GM18502 (cell line): ENCODE data around the gene PDLIM7.
"Not testable (repeated sequence)": the region's sequence is repeated elsewhere in the genome, so short reads cannot be mapped to it uniquely, and the experiment has no call there.

Source experiments
- ATAC-seq: cut with Tn5 transposase; IDR thresholded peaks from one replicate; pipeline ENCODE4 v1.9.1; 2021; ENCODE audit warnings: mild to moderate bottlenecking; ENCODE audit not compliant: unreplicated experiment, poor library complexity

PDLIM7 gene

DNA sequence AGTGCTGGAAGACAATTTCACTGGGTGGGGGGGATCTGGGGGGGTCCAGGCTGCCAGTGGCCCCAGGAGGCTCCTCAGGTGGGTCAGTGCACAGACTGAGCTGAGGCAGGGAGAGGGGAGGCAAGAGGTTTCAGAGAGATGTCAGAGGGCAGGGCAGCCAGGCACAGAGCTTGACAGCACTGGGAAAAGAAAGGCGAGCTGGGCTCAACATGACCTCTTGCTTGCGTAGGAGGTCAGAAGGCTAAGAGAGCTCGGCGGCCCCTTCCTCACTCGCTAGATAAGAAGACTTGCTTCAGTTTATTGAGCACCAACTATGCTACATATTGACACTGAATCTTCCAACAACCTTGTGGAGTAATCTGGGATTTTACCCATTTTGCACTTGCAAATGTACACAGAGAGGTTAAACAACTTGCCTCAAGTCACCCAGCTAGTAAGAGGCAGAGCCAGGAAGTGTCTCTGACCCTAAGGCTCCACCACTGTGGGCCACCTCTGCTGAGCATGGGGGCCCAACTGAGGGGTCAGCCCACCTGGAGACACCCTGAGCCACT lies 3.5 kb downstream of the PDLIM7 start:
- no peak for ATAC-seq

DNA sequence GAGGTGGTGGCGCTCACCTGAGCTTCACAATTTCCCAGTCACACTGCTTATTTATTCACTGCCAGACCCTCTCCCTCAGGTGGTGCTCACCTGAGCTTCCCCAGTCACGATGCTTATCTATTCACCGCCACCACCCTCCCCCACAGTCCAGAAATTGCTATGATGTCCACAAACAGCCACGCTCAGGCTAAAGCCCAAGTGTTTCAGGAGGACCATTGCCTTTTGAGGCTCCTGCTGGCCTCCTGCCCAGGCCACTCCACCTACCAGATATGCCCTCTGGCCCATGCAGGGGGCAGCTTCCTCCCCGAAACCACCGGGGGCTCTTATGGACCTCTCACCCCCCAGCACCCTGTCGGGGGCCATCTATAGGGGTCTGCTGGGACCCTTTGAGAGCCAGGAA lies 4.6 kb downstream of the PDLIM7 start:
- ATAC-seq = no peak

DNA sequence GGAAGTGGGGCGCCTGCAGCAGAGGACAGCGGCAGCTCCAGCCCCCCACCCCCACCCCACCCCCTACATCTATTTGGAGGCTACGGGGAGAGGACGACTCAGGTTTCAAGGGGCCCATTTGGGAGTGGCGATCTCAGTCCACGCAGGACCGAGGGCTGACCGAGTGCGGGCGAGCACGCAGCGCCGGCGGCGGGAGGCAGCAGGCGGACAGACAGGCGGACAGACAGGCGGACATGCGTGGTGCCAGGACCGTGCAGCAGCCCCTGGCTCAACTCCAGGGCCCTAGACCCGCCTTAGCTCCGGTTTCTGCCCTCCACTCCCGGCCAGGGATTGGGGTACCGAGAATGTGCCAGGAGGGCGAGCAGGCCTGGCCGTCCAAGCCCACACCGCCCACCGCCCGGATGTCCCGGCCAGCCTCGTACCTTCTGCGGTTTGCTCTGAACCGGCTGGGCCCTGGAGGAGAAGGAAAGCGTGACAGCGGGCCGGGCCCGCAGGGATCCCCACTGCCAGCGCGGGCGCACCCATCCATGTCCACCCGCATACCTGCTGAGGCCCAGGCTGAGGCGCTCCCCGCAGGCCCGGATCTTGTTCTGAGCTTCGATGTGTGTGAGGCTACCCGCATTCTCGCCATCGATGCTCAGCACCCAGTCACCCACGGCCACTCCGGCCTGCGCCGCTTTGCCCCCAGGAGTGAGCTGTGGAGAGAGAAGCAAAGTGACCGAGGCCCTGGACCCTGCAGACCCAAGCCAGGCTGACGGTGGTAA lies 5.2 kb downstream of the PDLIM7 start:
- ATAC-seq = no peak

DNA sequence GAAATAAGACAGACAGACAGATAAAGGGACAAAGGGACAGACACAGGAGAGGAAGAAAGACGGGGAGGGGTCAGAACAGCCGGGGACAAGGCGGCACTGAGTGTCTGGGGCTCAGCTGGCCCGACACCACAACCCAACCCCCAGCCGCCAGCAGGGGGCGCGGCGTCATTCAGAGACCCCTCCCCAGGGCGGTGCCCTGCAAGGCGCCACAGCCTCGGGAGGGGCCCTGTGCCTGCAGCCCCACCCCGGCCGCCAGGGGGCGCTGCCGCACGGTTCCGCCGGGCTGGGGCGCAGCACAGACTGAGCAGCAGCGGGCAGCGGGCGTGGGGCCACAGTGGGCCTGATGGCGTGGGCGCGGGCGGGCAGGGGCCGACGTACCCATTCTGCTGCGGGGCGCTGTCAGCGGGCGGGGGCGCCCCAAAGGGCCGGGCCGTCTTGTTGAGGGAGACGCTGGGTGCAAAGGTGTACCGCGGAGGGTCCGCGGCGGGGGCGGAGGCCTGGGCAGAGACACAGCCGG lies 5.9 kb downstream of the PDLIM7 start:
- ATAC-seq = peak; percentile 63

DNA sequence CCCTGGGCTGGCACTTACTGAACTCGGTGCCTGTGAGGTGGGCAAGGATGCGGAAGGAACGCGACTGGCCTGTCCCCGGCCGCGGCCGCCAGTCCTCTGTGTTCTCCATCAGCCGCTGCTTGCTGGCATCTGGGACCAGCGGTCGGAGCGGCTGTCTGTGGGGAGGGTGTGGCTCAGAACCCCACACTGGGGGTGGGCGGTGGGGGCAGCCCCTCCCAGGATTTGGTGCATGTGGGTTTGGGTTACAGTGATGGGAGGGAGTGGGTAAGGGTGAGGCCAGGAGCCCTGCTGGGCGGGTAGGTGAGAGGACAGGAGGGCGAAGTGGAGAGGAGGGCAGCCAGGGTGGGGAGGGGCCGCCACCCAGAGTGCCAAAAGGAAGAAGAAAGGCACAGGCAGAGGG lies 6.4 kb downstream of the PDLIM7 start:
- no peak for ATAC-seq

DNA sequence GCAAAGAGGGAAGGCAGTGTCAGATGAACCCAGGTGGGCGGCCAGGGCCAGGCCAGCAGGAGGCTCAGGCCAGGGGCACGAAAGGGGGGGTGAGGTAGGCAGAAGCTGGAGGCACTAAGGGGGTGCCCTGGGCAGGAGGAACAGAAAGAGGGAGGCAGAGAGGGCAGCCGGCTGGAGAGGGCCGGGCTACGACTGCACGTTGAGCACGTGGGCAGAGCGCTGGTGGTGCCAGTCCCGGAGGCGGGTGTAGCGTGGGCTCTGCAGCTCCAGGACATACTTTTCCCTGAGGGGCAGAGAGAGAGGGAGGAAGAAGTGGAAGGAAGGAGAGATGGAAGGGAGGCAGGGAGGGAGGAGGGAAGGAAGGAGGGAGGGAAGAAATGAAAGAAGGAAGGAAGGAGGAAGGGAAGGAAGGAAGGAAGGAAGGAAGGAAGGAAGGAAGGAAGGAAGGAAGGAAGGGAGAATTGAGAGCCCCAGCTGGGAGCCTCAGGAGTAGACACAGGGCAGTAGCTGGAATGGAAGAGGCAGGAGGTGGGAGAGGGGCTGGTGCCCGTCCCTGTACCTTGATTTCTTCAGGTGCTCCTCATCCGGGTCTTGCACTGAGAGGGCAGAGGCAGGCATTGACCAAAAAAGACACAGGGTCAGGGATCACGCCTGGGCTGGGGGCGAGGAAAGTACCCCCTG lies 7.0 kb downstream of the PDLIM7 start:
- ATAC-seq = no peak

DNA sequence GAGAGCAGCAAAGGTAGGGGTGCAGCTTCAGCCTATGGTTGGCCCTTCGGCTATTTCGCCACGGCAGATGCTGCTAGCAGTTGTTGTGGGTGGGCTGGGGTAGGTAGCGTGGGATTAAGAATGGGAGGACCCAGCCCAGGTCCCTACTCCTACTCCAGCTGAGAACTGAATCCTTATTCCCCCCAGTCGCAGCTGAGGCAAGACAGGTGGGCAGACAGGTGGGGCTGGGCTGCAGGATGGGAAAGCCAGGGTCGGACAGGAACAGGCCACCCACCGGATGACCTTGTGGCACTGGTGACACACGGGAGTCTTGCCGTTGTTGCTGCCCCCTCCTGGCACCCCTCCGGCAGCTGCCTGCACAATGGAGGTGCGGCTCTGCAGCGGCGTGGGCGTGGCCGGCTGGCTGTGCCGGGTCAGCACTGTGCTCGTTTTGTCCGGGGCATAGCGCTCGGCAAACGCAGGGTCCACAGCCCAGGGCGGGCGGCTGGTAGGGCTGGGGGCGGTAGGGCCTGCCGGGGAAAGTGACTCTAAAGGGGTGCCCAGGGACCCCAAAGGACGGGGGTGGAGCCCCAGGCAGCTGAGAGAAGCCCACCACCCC lies 8.2 kb downstream of the PDLIM7 start:
- no peak for ATAC-seq

DNA sequence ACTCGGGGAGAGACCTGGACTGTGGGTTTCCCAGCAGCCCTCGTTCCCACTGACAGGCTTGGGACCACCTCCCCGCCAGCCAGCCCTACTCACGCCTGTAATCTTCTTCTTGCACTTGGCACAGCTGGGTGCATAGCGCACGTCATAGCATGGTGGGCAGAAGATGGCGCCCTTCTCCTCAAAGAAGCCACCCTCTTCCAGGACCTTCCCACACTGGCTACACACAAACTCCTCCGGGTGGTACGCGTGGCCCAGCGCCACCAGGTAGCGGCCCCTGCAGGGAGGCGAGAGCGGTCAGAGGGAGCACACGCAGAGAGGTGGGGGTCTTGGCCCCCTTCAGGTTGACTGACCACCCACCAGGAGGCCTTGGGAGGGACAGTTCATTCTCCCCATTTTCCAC lies 9.4 kb downstream of the PDLIM7 start:
- no peak for ATAC-seq

DNA sequence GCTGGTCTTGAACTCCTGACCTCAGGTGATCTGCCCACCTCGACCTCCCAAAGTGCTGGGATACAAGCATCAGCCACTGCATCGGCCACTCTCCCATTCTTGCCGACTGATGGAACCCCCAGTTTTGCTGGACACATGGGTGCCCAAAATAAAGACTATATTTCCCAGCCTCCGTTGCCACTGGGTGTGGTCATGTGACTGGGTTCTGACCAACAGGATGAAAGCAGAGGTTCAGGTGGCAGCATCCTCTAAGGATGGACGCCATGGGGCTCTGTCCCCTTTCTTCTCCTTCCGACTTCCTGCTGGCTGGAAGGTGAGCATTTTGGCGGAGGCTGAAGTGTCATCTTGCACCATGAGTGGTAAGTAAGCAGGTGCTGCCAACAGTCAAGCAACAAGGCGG lies 10.3 kb downstream of the PDLIM7 start:
- ATAC-seq = no peak

DNA sequence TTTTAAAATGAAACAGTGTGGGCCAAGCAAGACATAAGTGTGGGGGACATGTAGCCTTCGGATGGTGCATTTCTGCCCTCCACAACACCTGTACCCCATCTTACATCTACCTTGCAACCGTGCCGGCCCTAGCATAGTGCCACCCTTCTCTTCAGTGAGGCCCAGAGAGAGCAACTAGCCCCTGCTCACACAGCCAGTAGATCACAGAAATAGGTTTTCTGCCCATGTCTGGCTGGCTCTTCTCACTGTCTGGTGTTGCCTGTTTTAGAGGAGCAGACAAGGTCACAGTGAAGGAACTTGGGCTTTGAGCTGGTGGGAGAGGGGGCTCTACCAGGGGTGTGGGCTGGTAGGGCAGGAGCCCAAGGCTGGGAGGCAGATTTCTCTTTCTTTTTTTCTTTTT lies 11.1 kb downstream of the PDLIM7 start:
- ATAC-seq = no peak

DNA sequence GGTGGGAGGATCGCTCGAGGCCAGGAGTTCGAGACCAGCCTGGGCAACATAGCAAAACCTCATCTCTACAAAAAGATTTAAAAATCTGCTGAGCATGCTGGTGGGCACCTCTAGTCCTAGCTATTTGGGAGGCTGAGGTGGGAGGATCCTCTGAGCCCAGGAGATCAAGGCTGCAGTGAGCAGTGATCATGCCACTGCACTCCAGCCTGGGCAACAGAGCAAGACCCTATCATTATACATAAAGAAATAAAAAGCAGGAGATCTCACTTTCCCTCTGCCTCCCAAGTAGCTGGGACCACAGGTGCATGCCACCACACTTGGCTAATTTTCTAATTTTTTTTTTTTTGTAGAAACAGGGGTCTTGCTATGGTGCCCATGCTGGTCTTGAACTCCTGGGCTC lies 11.7 kb downstream of the PDLIM7 start:
- not testable (repeated sequence) for ATAC-seq

DNA sequence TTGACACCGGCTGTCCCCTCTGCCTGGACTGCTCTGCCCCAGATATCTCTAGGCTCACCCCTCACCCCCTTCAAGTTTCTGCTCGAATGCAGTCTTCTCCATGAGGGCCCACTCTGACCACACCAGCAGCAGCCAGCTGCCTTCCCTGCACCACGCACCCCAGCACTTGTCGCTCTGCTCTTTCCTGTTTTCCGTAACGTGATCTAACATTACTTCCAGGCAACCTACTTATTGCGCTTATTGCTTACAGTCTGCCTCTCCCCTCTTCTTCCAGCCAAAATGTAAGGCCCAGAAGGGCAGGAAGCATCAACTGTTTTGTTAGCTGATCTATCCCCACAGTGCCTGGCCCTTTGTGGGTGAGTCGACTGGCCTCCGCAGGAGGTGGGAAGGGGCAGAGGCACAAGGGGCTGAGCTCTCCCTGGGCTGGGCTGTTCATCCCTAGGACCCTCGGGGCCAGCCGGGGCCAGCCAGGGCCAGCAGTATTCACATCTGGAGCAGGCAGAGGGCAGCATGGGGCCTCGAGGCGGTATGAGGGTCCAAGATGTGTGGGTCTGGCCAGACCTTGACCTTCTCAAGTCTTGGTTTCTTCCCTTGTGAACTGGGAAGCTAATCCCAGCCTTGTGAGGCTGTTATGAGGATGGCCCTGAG lies 12.4 kb downstream of the PDLIM7 start:
- ATAC-seq = no peak

DNA sequence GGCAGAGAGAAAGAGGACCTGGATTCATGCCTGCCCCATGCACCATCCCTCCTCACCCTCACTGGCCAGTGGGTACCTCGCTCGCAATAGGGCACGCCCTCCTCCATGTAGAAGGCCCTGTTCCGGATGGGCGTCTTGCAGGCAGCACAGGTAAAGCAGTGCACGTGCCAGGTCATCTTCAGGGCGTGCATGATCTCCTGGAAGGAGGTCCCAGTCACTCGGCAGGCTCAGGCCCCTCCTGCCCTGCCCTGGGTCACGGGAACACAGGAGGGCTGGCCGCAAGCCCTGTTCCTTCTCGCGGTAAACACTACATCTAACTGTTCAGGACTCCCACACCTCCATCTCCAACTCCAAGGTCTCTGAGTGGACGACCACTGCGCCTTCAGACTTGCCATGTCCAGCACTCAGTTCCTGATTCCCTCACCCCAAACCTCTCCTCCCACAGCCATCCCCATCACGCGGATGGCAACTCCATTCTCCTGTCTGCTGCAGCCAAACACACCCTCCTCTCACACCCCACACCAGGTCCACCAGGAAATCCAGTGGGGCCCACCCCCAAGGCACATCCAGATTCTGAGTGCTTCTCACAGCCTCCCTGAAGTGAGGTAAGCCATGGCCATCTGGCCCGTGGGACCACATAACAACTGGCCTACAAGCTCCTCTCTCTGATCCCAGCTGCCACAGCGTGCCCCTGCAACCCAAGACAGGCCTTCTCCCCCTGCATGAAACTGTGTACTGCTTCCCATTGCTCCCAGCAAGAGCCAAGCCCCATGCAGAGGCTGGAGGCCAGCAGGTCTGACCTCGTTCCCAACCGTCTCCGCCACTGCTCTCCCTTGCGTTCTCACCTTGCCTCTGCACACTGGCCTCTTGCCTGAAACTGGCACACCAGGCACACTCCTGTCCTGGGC lies 13.2 kb downstream of the PDLIM7 start:
- no peak for ATAC-seq

DNA sequence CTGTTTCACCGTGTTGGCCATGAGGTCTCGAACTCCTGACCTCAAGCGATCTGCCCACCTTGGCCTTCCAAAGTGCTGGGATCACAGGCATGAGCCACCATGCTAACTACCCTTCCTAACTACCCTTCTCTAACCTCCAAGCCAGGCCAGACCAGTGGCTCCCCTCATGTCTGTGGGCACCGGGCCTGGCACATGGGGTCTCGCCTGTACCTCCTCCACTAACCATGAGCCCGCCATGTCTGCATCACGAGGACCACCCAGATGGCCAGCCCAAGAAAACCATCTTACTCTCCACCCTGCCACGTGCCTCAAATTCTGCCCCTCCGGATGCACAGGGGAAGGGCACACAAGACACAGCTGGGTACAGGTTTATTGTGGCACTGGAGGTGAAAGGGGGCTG lies 14.4 kb downstream of the PDLIM7 start:
- ATAC-seq = no peak

DNA sequence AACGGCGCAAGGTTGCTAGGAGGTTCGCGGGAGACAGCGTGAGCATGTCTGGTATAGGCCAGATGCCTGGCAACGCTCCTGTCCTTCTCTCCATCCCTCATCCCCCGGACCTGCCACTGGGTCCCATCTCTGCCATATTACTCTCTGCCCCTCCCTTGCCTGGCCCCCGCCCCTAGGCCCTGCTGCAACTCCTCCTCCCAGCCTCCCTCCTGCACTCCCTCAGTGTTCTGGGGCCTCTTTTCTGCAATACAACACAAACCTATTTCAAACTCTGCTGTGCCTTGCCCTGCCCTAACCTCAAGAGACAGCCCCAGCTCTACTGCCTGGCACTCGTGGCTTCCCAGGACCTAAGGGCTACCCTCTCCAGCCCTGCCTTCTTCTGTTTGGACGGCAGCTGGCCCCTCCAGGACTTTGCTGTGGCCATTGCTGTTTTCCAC lies 15.0 kb downstream of the PDLIM7 start:
- no peak for ATAC-seq

DNA sequence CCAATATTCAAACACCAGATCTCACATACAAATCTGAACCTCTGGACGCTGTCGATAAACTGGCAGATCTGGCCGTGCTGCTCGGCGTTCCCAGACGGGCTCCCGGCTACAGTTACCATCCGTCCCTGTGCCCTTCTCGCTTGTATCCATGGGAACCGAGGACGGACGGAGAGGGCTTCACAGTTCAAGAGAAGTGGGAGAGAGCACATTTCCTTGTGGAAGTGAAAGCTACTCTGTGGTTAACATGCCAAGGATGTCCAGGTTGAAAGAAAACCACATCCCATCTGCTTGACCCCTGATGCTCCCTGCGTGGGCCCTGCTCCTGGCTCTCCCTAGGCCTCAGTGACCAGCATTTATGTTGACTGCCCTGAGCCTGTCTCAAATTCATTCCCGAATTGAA lies 17.6 kb downstream of the PDLIM7 start:
- no peak for ATAC-seq

DNA sequence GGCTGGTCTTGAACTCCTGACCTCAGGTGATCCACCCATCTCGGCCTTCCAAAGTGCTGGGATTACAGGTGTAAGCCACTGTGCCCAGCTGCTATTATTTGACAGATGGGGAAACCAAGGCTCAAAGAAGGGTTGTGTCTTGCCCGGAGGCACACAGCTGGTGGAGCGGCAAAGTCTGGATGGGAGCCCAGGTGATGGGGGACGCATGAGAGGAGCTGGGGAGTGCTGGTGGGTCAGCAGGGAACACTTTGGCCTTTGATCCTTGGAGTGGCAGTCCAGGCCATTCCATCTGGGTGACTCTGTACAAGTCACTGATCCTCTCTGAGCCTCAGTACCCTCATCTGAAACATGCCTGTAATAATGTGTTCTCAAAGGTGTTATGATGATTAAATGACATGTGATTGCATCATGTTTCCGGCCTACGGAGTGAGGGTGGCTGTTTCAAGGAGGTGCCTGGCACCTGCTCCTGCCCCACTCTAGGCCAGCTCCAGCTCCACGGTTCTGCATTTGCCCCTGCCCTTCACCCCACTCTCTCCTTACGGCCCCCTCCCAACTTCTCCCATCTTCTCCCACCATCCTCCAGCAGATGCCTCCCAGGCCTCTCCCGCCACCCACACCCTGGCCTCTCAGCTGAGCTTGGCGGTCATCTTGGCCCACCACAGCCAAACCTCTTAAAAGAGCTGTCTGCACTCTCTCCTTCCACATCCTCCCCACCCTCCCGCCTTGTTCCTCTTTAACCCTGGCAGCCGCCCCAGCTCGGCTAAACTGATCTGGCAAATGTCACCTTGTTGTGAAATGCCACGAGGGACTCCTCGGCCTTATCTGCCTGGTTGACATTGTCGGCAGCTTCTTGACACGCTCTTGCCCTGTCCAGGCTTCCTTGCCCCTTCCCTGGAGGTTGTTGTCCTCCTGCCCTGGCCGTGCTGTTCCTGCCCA lies 18.4 kb downstream of the PDLIM7 start:
- no peak for ATAC-seq

DNA sequence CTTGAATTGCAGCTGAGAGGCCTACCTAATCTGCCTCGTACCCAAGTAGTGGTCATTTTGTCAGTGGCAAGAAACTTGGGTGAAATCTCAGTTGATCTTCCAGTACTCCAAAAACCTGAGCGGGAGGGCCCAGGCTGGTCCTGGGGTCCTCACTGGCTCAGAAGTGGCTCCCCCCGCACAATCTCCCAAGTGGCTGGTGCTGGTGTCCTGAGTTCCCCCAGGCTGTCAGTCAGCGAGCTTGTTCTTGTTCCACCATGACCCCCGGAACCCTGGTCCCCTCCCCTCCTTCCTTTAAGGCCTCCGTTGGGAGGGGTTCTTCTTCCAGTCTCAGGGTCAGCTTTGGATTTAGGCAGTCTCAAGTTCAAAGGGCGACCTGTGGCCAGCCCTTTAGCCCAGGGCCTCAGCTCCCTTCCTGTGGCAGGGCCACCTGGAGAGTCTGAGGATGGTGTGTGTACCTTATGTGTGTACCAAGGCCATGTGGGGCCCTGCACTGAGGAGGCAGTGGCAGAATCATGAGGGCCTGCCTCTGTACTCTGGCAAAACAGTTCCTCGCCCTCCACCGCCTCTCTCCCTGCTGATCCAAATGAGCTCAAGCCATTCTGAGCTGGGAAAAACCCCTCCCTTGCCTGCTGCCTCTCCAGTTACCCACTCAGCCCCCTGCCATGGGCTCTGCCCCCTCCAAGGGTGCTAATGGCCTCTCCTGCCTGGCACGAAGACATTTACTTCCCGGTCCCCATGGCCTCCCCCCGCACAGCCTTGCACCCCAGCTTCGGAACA lies 19.5 kb downstream of the PDLIM7 start:
- no peak for ATAC-seq
